Measurements from ENCODE around the gene NCAPD2. TPM values are rescaled to one million over a fixed set of nuclear protein-coding genes. Genes with fewer than 3 reads are reported as not detected.
"Not testable (repeated sequence)": the region's sequence is repeated elsewhere in the genome, so short reads cannot be mapped to it uniquely, and the experiment has no call there.

The NCAPD2 gene
- total and polyA plus RNA-seq, 2 donors: 18.8 to 69.6 TPM

GRCh38 chr12:6462234-6462995, 31.5 kb upstream of the NCAPD2 start:
- Histone ChIP-seq H3K9me3 (ENCODE audit: control insufficient read depth in 2 of 2, insufficient read depth in 1 of 2, low read length in 1 of 2) (peaks cover 0 to 4% of the 10 kb centered on the region in 2 donors), H3K4me3 (ENCODE audit: low read length in 2 of 2) (peak overlapping the region; percentile 5 to 31)

GRCh38 chr12:6463216-6463615, 30.7 kb upstream of the NCAPD2 start:
- WGBS: 64% methylated on average over 7 of the region's 7 CpGs
- DNase-seq (ENCODE audit: low read depth in 6 of 9, low spot score in 9 of 9): peak in 3 of 9 donors; percentile 58 to 82 (median 61)
- H3K4me3 ChIP-seq (ENCODE audit: low read length in 2 of 2): peak overlapping the region; percentile 8 to 31
- H3K4me1 ChIP-seq (ENCODE audit: control insufficient read depth in 2 of 2, insufficient read depth in 2 of 2, low read length in 2 of 2): peaks cover 46 to 80% of the 10 kb centered on the region in 2 donors
- peaks cover 62 to 93% of the 10 kb centered on the region in 2 donors for H3K36me3 ChIP-seq (ENCODE audit: control insufficient read depth in 2 of 2, insufficient read depth in 2 of 2, low read length in 1 of 2)
- H3K9me3 ChIP-seq (ENCODE audit: control insufficient read depth in 2 of 2, insufficient read depth in 1 of 2, low read length in 1 of 2): peaks cover 0 to 4% of the 10 kb centered on the region in 2 donors
- H3K27ac ChIP-seq (ENCODE audit: low read depth in 1 of 2, low read length in 1 of 2): peak overlapping the region; percentile 91 to 98
- H3K27me3 ChIP-seq (ENCODE audit: control insufficient read depth in 2 of 2, insufficient read depth in 1 of 2, low read length in 1 of 2): no peaks in the 10 kb centered on the region

More at GRCh38 chr12:6462234-6462995, 31.5 kb upstream of the NCAPD2 start:
- no peaks in the 10 kb centered on the region for H3K27me3 ChIP-seq (ENCODE audit: control insufficient read depth in 2 of 2, insufficient read depth in 1 of 2, low read length in 1 of 2)
- H3K4me1 ChIP-seq (ENCODE audit: control insufficient read depth in 2 of 2, insufficient read depth in 2 of 2, low read length in 2 of 2): peaks cover 42 to 77% of the 10 kb centered on the region in 2 donors
- no peak for DNase-seq (ENCODE audit: low read depth in 6 of 9, low spot score in 9 of 9)
- peak overlapping the region; percentile 91 to 98 for H3K27ac ChIP-seq (ENCODE audit: low read depth in 1 of 2, low read length in 1 of 2)
- peaks cover 68 to 93% of the 10 kb centered on the region in 2 donors for H3K36me3 ChIP-seq (ENCODE audit: control insufficient read depth in 2 of 2, insufficient read depth in 2 of 2, low read length in 1 of 2)
- 87% methylated on average over 14 of the region's 14 CpGs for WGBS

GRCh38 chr12:6463858-6464257, 30.0 kb upstream of the NCAPD2 start:
- WGBS: 97% methylated on average over 6 of the region's 6 CpGs
- peaks cover 47 to 76% of the 10 kb centered on the region in 2 donors for H3K4me1 ChIP-seq (ENCODE audit: control insufficient read depth in 2 of 2, insufficient read depth in 2 of 2, low read length in 2 of 2)
- peak overlapping the region; percentile 8 to 31 for H3K4me3 ChIP-seq (ENCODE audit: low read length in 2 of 2)
- no peaks in the 10 kb centered on the region for H3K27me3 ChIP-seq (ENCODE audit: control insufficient read depth in 2 of 2, insufficient read depth in 1 of 2, low read length in 1 of 2)
- peak overlapping the region; percentile 91 to 98 for H3K27ac ChIP-seq (ENCODE audit: low read depth in 1 of 2, low read length in 1 of 2)
- peaks cover 0 to 4% of the 10 kb centered on the region in 2 donors for H3K9me3 ChIP-seq (ENCODE audit: control insufficient read depth in 2 of 2, insufficient read depth in 1 of 2, low read length in 1 of 2)
- peaks cover 56 to 91% of the 10 kb centered on the region in 2 donors for H3K36me3 ChIP-seq (ENCODE audit: control insufficient read depth in 2 of 2, insufficient read depth in 2 of 2, low read length in 1 of 2)
- no peak for DNase-seq (ENCODE audit: low read depth in 6 of 9, low spot score in 9 of 9)

- WGBS: 96% methylated on average over 8 of the region's 8 CpGs
- Histone ChIP-seq H3K27ac (ENCODE audit: low read depth in 1 of 2, low read length in 1 of 2) (peak overlapping the region; percentile 91 to 98), H3K4me3 (ENCODE audit: low read length in 2 of 2) (no peak overlapping the region), H3K27me3 (ENCODE audit: control insufficient read depth in 2 of 2, insufficient read depth in 1 of 2, low read length in 1 of 2) (no peaks in the 10 kb centered on the region), H3K9me3 (ENCODE audit: control insufficient read depth in 2 of 2, insufficient read depth in 1 of 2, low read length in 1 of 2) (peaks cover 0 to 4% of the 10 kb centered on the region in 2 donors), H3K36me3 (ENCODE audit: control insufficient read depth in 2 of 2, insufficient read depth in 2 of 2, low read length in 1 of 2) (peaks cover 49 to 84% of the 10 kb centered on the region in 2 donors), H3K4me1 (ENCODE audit: control insufficient read depth in 2 of 2, insufficient read depth in 2 of 2, low read length in 2 of 2) (peaks cover 53 to 78% of the 10 kb centered on the region in 2 donors)
- DNase-seq (ENCODE audit: low read depth in 6 of 9, low spot score in 9 of 9): no peak
These were observed 29.4 kb upstream of the NCAPD2 start for GRCh38 chr12:6464531-6464930.

GRCh38 chr12:6465467-6466183, 28.3 kb upstream of the NCAPD2 start:
- Histone ChIP-seq H3K27ac (ENCODE audit: low read depth in 1 of 2, low read length in 1 of 2) (peak overlapping the region in 1 of 2 donors; percentile 49), H3K4me1 (ENCODE audit: control insufficient read depth in 2 of 2, insufficient read depth in 2 of 2, low read length in 2 of 2) (peaks cover 56 to 75% of the 10 kb centered on the region in 2 donors), H3K4me3 (ENCODE audit: low read length in 2 of 2) (no peak overlapping the region), H3K36me3 (ENCODE audit: control insufficient read depth in 2 of 2, insufficient read depth in 2 of 2, low read length in 1 of 2) (peaks cover 44 to 73% of the 10 kb centered on the region in 2 donors), H3K27me3 (ENCODE audit: control insufficient read depth in 2 of 2, insufficient read depth in 1 of 2, low read length in 1 of 2) (no peaks in the 10 kb centered on the region), H3K9me3 (ENCODE audit: control insufficient read depth in 2 of 2, insufficient read depth in 1 of 2, low read length in 1 of 2) (peaks cover 0 to 4% of the 10 kb centered on the region in 2 donors)
- WGBS: 70% methylated on average over 6 of the region's 6 CpGs
- peak in 3 of 9 donors; percentile 56 to 82 (median 68) for DNase-seq (ENCODE audit: low read depth in 6 of 9, low spot score in 9 of 9)

GRCh38 chr12:6466184-6466573, 27.7 kb upstream of the NCAPD2 start:
- Histone ChIP-seq H3K27me3 (ENCODE audit: control insufficient read depth in 2 of 2, insufficient read depth in 1 of 2, low read length in 1 of 2) (no peaks in the 10 kb centered on the region), H3K4me3 (ENCODE audit: low read length in 2 of 2) (no peak overlapping the region), H3K4me1 (ENCODE audit: control insufficient read depth in 2 of 2, insufficient read depth in 2 of 2, low read length in 2 of 2) (peaks cover 51 to 72% of the 10 kb centered on the region in 2 donors), H3K36me3 (ENCODE audit: control insufficient read depth in 2 of 2, insufficient read depth in 2 of 2, low read length in 1 of 2) (peaks cover 39 to 68% of the 10 kb centered on the region in 2 donors), H3K27ac (ENCODE audit: low read depth in 1 of 2, low read length in 1 of 2) (no peak overlapping the region), H3K9me3 (ENCODE audit: control insufficient read depth in 2 of 2, insufficient read depth in 1 of 2, low read length in 1 of 2) (peaks cover 0 to 4% of the 10 kb centered on the region in 2 donors)
- DNase-seq (ENCODE audit: low read depth in 6 of 9, low spot score in 9 of 9): no peak
- WGBS: 97% methylated on average over 5 of the region's 5 CpGs

GRCh38 chr12:6466751-6467150, 27.2 kb upstream of the NCAPD2 start:
- H3K27ac ChIP-seq (ENCODE audit: low read depth in 1 of 2, low read length in 1 of 2); H3K27me3 ChIP-seq (ENCODE audit: control insufficient read depth in 2 of 2, insufficient read depth in 1 of 2, low read length in 1 of 2); H3K4me3 ChIP-seq (ENCODE audit: low read length in 2 of 2); H3K9me3 ChIP-seq (ENCODE audit: control insufficient read depth in 2 of 2, insufficient read depth in 1 of 2, low read length in 1 of 2); DNase-seq (ENCODE audit: low read depth in 6 of 9, low spot score in 9 of 9): not testable (repeated sequence)
- peaks cover 48 to 70% of the 10 kb centered on the region in 2 donors for H3K4me1 ChIP-seq (ENCODE audit: control insufficient read depth in 2 of 2, insufficient read depth in 2 of 2, low read length in 2 of 2)
- peaks cover 39 to 62% of the 10 kb centered on the region in 2 donors for H3K36me3 ChIP-seq (ENCODE audit: control insufficient read depth in 2 of 2, insufficient read depth in 2 of 2, low read length in 1 of 2)
- 87% methylated on average over 4 of the region's 4 CpGs for WGBS

- Histone ChIP-seq H3K36me3 (ENCODE audit: control insufficient read depth in 2 of 2, insufficient read depth in 2 of 2, low read length in 1 of 2) (peaks cover 36 to 52% of the 10 kb centered on the region in 2 donors), H3K4me1 (ENCODE audit: control insufficient read depth in 2 of 2, insufficient read depth in 2 of 2, low read length in 2 of 2) (peaks cover 42 to 60% of the 10 kb centered on the region in 2 donors)
- H3K4me3 ChIP-seq (ENCODE audit: low read length in 2 of 2); H3K9me3 ChIP-seq (ENCODE audit: control insufficient read depth in 2 of 2, insufficient read depth in 1 of 2, low read length in 1 of 2); DNase-seq (ENCODE audit: low read depth in 6 of 9, low spot score in 9 of 9); H3K27me3 ChIP-seq (ENCODE audit: control insufficient read depth in 2 of 2, insufficient read depth in 1 of 2, low read length in 1 of 2); H3K27ac ChIP-seq (ENCODE audit: low read depth in 1 of 2, low read length in 1 of 2): not testable (repeated sequence)
- WGBS: 98% methylated on average over 9 of the region's 9 CpGs
These were observed 26.2 kb upstream of the NCAPD2 start for GRCh38 chr12:6467571-6468282.

Data from thymus (tissue), 11 donors.